NCI-H774 (cell line): ENCODE results near the gene RIPOR3.
"Not testable (repeated sequence)": the region's sequence is repeated elsewhere in the genome, so short reads cannot be mapped to it uniquely, and the experiment has no call there.

Experiments used
- DNase-seq: peaks from one replicate; lab custom pipeline; 2025; lab: John Stamatoyannopoulos, UW

RIPOR3 gene

DNA sequence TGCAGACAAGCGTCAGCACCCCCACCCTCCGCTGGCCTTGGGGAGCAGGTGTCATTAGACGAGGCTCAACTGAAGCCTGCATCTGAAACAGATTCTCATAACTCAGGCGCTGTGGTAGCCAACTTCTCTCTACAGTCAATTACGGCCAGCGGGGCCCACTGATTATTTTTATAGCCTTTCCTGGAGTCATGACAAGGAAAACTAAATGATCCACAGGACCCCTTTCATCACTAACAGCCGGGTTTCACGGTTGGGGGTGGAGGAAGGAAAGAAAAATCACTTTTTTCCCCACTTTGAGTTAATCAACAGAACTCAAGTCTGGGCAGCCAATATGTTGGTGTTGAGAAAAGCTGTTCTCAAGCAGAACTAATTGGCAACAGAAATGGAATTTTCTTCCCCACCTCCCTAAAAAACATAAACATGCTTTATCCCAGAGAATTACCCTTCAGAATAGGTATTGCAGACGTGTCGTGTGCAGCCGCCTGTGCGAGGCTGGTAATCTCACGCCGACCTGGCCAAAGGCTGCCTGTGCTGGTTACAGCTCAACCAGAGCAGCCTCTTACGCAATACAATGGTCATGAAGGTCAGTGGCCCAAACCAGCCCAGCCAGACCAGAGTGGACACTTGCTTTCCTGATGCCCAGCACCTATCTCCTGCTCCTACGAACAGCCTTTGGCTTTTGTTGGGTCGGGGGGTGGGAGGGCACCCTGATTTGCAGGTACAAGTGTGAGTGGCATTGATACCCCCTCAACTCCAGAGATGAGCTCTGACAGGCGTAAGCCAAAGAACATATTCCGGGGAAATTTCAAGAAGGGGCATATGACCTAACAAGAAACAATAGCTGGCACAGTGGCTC is 11.0 kb downstream of the RIPOR3 start:
- no peak for DNase-seq

DNA sequence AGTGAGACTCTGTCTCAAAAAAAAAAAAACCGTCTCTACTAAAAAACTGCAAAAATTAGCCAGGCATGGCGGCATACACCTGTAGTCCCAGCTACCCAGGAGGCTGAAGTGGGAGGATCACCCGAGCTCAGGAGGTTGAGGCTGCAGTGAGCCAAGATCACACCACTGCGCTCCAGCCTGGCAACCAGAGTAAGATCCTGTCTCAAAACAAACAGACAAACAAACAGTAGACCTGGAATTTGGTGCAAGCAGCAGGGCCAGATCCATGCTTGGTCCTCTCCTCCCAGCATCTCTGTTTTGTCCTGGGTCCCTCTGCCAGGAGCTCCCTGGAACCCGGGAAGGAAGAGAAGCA is 11.6 kb downstream of the RIPOR3 start:
- no peak for DNase-seq

DNA sequence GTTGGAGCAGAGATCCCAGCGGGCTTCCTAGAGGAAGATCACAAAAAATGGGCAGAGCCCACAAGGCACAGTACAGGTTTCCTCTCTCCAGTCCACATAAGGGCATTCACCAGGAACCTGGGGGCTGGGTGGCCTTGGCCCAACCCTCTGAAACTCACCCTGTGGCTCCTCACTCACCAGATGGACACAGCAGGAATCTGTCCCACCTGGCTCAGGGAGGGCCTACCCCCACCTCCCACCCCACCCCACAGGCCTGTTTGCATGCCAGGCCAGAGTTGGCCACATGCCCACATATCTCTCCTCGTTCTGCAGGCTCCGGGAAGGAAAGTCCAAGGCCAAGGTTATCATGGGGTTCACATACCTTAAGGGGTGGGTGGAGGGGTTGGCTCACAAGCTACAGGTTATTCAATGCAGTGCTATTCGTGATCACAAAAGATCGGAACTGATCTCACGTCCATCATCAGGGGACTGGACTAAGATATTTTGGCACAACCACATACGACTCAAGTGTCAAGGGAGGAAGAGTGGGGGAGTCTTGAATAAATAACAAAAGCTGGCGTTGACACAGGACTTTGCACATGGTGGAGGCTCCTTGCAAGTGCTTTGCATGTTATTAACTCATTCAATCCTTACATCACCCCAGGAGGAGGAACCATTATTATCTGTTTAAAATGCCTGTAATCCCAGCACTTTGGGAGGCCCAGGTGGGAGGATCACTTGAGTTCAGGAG is 13.0 kb downstream of the RIPOR3 start:
- DNase-seq: no peak

DNA sequence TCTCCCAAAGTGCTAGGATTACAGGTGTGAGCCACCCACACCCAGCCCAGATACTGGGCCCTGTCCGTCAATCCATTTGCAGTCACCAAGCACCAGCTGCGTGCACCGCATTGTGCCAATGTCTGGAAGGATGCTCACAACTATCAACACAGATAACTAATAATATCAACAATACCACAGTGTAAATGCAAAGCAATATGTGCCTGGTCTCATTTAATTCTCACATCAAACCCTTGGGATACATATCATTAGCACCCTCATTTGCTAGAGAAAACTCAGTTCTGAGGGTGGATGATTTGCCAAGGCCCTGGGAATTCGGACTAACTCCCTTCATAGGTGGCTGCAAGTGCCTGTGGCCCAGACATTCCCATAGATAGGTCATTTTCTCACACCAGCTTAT is 14.5 kb downstream of the RIPOR3 start:
- no peak for DNase-seq

DNA sequence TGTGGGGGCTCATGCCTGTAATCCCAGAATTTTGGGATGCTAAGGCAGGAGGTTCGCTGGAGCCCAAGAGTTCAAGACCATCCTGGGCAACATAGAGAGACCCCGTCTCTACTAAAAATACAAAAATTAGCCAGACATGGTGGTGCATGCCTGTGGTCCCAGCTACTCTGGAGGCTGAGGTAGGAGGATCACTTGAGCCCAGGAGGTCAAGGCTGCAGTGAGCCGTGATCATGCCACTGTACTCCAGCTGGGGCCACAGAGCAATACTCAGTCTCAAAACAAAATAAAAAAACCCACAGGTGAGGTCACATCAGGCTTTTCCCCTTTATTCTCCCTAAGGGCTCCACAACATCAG is 15.0 kb downstream of the RIPOR3 start:
- DNase-seq: not testable (repeated sequence)

DNA sequence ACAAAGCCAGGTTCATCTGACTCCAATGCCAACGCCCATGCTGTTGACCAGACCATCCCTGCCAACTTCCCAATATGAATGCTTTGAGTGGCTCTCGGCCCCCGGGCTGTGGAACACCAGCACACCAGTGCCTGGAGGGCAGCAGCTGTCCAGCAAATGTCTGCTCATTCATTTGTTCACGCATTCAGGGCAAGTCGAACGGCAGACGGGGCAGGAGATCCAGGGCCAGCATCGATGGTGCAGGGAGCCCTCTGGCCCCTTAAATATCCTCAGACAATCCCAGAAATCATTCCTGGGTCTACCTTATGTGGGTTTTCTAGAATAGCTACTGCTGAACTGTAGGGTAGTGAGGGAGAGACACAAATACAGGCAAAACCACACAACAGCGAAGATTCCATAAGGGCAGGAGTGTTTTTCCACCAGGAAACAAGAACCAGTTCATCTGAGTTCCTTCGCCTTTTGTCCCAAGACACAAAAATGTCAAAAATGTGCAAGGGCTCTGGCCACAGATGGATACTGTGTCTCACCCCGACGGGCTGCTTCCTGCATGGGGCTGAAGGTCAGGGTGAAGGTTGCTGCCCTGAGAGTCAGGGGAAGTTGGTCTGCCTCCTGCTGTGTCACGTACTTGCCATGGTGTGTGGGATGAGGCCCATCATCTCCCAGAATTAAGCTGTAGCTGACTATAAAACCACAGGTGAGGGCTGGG is 15.5 kb downstream of the RIPOR3 start:
- DNase-seq: no peak

DNA sequence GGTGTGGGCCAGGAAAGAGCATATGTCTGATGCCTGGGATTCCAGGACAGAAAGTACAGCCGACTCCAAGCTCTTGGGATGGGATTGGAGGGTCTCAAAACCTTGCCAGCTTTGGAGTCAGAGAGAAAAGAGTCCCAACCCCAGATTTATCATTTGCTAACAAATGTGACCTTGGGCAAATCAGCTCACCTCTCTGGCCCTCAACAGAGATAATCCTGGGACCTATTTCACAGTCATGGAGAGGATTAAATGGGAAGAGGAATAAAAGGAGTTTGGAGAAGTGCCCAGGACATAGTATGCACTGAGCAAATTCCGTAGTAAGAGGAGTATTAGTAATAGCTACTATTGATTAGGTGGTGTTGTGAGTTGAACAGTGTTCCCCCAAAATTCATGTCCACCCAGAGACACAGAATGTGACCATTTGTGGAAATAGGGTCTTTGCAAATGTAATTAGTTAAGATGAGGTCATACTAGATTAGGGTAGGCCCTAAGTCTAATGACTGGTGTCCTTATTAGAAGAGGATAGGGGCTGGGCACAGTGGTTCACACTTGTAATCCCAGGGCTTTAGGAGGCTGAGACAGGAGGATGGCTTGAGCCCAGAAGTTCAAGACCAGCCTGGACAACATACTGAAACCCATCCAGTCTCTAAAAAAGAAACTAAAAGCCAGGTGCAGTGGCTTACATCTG is 17.1 kb downstream of the RIPOR3 start:
- no peak for DNase-seq

DNA sequence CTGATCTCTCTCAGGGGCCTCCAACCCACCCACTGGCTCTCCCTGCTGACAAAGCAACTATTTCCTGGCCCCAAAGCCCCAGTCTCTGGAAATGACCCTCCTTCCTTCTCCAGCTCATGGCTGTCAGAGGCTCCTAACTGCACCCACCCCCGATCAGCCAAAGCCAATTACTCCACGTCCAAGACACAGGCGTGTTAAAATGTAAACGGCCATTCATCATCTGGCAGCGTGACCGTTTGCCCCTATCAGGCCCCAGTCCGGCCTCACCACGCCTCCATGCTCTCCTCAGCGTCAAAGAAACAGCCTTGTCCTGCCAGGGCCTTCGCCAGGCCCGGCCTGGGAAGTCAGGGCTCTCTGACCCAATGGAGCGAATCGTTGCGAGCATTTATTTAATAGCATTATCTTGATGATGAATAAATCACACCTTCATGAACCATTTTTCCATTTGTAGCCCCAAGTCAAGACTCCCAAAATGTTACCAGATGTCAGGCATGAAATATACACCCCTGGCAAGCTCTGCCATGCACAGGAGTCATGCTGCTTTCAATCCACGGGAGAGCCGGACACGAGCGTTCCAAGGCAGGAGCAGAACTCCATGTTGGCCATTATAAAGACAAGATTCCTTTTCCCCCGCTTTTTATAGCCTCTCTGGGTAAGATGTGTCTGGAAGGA is 17.7 kb downstream of the RIPOR3 start:
- DNase-seq: no peak

DNA sequence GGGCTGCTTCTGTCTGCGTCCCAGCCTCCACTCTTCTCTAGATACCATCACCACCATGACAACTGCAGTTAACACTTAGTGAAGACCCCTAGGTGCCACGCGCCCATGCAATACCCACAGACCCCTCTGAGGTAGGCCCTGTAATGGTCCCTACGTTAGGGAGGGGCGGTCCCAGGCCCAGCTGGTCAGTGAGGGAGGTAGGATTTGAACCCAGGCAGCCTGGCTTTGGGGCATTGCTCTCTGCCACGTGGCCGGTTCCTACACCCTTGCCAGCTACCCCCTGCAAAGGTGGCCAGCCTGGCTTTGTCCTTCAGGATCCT is 18.2 kb downstream of the RIPOR3 start:
- DNase-seq: no peak

DNA sequence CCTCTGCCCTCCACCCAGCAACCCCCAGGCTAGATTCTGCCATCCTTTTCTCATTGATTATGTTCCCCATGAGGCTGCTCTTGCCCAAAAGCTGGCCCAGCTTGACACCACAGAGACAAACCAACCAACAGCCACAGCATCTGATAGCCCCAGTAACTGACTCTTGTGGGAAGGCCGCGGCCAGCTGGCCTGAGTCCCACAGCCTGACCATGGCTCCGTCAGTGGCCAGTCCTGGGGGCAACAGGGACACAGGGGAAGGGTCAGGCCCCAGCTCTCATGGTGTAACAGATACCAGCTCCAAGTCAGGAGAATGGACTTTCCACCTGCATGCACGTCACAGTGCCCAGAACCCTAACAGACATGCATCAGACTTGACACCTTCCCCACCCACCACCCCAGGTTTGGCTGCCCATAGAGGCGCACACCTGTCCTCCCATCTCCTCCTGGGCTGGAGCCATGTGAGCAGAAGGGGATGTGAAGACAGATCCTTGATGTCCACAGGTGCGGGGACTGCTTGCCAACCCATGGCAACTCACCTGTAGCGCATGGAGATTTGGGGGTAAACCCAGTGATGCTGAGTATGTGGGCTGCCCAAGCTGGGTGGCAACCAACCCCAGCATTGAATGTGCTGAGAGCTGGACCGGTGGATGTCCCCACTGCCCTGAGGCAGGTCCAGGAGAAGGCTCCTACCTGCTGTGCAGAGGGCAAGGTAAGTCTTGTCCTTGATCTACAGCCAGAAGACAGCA is 18.8 kb downstream of the RIPOR3 start:
- DNase-seq: no peak

DNA sequence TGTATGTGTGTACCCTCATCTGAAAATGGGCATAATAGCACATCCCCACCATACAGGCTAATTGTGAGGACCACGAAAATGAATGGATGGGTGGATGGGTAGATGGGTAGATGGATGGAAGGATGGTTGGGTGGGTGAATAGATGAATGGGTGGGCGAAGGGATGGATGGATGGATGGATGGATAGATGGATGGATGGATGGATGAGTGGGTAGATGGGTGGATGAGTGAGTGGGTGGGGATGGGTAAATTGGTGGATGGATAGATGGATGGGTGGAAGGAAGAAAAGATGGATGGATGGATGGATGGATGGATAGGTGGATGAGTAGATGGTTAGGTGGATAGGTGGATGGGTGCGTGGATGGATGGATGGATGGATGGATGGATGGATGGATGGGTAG is 19.7 kb downstream of the RIPOR3 start:
- DNase-seq: no peak

DNA sequence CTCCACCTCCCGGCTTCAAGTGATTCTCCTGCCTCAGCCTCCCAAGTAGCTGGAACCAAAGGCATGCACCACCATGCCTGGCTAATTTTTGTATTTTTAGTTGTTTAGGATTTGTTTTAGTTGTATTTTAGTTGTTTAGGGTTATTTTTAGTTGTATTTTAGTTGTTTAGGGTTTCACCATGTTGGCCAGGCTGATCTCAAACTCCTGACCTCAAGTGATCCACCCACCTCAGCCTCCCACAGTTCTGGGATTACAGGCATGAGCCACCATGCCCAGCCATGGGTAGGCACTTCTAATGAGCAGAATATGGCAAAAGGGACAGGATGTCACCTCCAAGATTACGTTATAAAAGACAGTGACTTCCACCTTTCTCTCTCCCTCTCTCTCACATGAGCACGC is 20.3 kb downstream of the RIPOR3 start:
- DNase-seq: not testable (repeated sequence)

DNA sequence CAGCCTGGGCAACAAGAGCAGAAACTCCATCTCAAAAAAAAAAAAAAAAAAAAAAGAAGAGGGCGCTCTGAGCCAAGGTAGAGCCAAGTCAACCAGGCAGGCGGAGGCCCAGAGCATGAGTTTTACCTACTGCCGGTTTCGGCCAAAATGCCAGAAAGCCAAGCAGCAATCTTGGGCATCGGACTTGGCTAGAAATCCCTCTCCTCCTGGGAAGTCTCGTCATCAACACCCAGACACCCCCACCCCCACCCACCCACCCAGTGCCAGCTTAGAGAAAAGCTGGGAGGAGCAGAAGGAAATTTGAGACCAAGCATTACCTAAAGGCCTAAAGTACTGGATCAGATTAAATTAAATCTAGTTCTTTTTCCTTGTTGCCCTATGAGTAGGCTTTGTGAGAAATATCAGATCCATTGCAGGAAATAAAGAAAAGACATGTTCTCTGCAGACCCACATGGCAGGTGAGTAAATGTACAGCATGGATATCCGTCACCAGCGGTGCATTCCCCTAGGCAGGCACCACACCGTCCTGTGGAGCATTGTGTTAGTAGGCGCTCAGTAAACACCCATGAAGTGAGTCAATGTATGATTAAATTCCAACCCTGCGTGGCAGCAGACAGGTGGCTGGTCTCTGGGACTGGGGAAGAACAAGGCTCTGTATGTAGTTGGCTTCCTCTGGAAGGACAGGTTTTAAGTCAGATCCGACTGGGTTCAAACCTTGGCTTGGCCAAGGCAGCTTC is 21.0 kb downstream of the RIPOR3 start:
- peak; percentile 30 for DNase-seq

DNA sequence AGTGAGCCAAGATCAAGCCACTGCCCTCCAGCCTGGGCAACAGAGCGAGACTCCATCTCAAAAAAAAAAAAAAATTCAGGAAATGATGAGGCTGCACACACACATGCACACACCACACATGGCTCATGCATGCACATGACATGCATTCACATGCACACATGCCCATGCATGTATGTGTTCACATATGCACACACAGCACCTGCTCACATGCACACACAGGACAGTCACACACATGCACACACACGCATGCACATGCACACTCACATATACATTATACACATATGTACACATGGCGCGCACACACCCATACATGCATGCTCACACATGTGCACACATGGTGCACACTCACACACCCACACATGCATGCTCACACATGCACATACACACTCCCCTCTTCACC is 22.5 kb downstream of the RIPOR3 start:
- DNase-seq: no peak

DNA sequence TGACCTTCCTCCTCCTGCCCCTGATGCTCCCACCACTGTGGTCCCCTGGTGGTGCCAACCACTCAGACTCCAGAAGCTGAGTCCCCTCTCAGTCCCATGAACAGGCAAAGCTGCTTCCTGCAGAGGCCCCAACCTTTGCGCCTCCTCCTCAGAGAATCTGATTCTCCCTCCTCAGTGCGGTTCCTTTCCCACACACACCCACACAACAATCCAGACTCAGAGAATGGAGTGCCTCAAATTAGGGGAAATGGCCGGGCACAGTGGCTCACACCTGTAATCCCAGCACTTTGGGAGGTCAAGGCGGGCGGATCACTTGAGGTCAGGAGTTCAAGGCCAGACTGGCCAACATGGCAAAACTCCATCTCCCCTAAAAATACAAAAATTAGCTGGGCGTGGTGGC is 23.0 kb downstream of the RIPOR3 start:
- DNase-seq: no peak

DNA sequence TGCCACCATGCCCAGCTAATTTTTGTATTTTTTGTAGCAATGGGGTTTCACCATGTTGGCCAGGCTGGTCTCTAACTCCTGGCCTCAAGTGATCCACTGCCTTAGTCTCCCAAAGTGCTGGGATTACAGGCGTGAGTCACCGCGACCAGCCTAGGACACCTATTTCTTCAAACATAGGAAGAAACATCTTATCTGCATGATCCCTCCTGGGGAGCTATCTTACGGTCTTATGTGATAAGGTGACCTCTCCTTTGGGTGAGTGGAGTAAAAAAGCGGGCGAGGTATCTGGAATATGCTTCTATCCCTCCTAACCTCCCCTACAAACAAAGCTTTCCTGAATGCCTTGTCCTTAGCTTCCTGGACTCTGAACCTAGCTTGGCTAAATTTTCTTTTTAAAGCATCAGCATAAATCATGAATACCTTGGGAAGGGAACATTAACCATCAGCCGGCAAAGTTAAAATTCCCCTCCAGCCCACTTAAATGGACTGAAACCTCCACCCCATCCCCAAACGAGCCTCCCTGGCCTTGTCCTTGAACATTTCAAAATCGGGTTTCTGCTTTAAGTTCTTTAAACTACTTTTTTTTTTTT is 24.5 kb downstream of the RIPOR3 start:
- no peak for DNase-seq

DNA sequence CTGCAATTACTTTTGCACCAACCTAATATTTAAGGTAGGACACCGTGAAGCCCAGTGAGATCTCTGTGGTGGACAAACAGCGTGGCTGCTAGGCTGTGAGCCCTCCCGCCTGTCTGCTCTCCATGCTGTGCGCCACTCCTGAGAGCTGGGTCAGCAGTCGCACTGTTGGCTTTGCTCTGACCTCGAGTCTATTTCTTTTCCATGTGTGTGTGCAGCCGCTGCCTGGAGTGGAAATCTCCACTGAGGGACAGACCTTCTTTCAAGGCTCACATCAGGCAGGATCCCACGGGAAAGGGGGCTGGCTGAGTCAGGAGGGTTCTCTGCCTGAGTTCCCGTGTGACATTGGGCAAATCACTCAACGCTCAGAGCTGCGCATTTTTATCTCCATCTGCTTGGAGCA is 27.1 kb downstream of the RIPOR3 start:
- DNase-seq: no peak

DNA sequence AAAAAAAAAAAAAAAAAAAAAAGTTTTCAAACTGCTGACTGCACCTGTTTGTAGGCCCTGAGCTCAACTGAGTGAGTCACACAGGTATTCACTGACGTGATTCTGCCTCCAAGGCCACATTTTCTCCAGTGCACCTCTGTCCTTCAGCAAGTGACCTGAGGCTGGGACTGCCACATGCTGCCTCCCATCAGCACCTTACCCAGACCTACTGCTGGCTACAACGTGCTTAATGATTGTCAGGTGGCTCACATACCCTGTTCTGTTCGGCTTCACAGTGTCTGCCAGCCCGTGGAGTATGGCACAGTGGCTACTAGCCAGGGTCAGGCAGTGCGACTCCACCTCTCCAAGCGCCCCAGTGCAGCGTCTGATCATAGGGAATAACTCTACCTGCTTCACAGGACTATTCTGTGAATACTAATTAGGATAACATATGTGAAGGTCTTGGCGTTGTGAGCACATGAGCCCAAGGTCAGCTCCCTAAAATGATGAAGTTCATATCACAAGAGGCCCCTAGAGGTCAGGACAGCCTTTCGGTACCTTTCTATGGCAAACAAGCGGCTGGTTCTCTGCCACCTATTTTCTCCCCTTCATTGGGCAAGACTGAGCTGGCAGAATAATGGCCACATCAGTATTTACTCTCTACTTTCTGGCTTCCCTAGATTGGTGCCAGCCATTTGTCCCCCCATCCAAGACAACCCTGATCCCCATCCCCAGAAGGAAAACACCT is 28.1 kb downstream of the RIPOR3 start:
- no peak for DNase-seq

DNA sequence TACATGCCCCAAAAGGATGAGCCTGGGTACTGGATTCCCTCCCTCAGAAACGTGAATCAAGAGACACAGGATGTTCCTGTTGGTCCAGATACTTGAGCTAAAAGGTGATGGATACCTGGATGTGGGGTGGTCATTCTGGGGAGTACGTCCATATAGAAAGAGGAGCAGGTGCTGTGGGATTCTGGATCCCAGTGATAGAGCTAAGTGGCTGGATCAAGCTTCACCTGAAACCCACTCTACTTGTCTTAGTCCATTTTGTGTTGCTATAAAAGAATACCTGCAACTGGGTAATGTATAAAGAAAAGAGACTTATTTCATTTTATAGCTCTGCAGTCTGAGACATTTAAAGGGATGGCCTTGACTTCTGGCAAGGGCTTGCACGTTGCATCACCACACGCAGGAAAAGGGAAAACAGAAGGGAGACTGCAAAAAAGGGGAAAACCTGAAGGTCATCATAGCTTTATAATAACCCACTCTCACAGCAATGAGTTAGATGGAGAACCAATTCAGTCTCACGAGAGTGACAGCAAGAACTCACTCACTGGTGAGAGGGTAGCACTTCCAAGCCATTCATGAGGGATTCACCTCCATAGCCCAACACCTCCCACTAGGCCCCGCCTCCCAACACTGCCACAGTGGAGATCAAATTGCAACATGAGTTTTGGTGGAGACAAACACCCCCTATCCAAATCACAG is 31.2 kb downstream of the RIPOR3 start:
- DNase-seq: no peak
